MM.1S (cell line): ENCODE results near the gene ADAMTS3.

Experiments
- EZH2 ChIP-seq: fragments of 300-600 bp; sonication (generic); optimal IDR thresholded peaks from 2 replicates; pipeline ENCODE3; 2017; ENCODE audit warnings: low read depth, mild to moderate bottlenecking, antibody characterized with exemption, low read length, mixed read lengths
- TF ChIP-seq, protein P1 (sequence below): fragments of 300-600 bp; sonication (generic); IDR thresholded peaks from 2 replicates; pipeline ENCODE4 v1.5.1; 2016; ENCODE audit warnings: antibody characterized with exemption, low read length, mixed read lengths

DNA sequence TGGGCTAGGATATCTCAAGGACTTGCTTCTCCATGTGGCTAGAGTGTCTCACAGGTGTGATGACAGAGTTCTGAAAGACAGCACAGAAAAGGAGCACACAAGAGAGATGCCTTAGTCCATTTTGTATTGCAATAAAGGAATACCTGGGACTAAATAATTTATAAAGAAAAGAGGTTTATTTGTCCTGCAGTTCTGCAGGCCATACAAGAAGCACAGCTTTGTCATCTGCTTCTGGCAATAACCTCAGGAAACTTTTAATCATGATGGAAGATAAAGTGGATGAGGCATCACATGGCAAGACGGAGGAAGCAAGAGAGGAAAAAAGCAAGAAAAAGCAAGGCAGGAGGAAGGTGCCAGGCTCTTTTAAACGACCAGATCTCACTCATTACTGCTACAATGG is 126.9 kb downstream of the ADAMTS3 start:
- TF ChIP-seq, protein P1, sequence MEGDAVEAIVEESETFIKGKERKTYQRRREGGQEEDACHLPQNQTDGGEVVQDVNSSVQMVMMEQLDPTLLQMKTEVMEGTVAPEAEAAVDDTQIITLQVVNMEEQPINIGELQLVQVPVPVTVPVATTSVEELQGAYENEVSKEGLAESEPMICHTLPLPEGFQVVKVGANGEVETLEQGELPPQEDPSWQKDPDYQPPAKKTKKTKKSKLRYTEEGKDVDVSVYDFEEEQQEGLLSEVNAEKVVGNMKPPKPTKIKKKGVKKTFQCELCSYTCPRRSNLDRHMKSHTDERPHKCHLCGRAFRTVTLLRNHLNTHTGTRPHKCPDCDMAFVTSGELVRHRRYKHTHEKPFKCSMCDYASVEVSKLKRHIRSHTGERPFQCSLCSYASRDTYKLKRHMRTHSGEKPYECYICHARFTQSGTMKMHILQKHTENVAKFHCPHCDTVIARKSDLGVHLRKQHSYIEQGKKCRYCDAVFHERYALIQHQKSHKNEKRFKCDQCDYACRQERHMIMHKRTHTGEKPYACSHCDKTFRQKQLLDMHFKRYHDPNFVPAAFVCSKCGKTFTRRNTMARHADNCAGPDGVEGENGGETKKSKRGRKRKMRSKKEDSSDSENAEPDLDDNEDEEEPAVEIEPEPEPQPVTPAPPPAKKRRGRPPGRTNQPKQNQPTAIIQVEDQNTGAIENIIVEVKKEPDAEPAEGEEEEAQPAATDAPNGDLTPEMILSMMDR = no peak
- TF ChIP-seq EZH2 = no peak
